Adrenal gland (tissue), 5 donors: ENCODE data around the gene ASB2.

Source experiments
- CTCF ChIP-seq, 6 experiments: fragments of 450-650 bp in 4 of 6; fragments of 200-600 bp in 2 of 6; sonication (generic) in 1 of 6; IDR thresholded peaks; 1 replicate in 5 of 6; 2 replicates in 1 of 6; pipeline versions ENCODE4 v1.5.1 to v1.8.0; 2016 to 2021; ENCODE audit warnings: antibody characterized with exemption in 6 of 6, mild to moderate bottlenecking in 2 of 6, moderate library complexity in 1 of 6
- POLR2A ChIP-seq, 2 donors: fragments of 450-650 bp; IDR thresholded peaks; one replicate each; pipeline ENCODE4 v1.6.1; 2017; ENCODE audit warnings: antibody characterized with exemption in 2 of 2, mild to moderate bottlenecking in 2 of 2, moderate library complexity in 1 of 2
- donor health status: DM: no; HTN: no; CAD: no.

GRCh38 chr14:94016446-94016976 is 40.1 kb upstream of the ASB2 start:
- TF ChIP-seq CTCF (IDR thresholded peaks at IDR 0.05) (no peak), POLR2A (IDR thresholded peaks at IDR 0.05) (no peak)
